HCT116 (cell line): ENCODE results near the gene KCNK1. TPM values are rescaled to one million over a fixed set of nuclear protein-coding genes. Genes with fewer than 3 reads are reported as not detected.

Experiments
- ATAC-seq: fragments of 200-7000 bp; cut with Tn5 transposase; 2 replicates; pipeline ENCODE4 v1.9.1; 2020; ENCODE audit warnings: mild to moderate bottlenecking, moderate library complexity
- BruUV-seq: library from RNA; stranded (reverse); fragments of 400-500 nt; replicated peaks from 2 replicates; lab custom pipeline; 2021; lab: Mats Ljungman, UMichigan
- CTCF ChIA-PET: fragments of 300-600 bp; sonication (Branson Sonifier 250); formaldehyde crosslinking; loops from one replicate; lab custom pipeline; 2021; ENCODE audit warnings: antibody characterized with exemption; lab: Charles Lee
- POLR2A ChIA-PET: fragments of 300-600, 350-600 bp; sonication (Branson Sonifier 250); formaldehyde crosslinking; loops from one replicate; lab custom pipeline; 2021; ENCODE audit warnings: antibody characterized with exemption; lab: Charles Lee
- RAD21 ChIA-PET, 2 experiments: fragments of 300-600 bp; sonication (Branson Sonifier 250); formaldehyde crosslinking; loops; one replicate each; lab custom pipeline; 2023; ENCODE audit warnings: low total read pairs in 2 of 2; ENCODE audit not compliant: uncharacterized antibody in 2 of 2, unreplicated experiment in 2 of 2, low non-redundant PET in 1 of 2; lab: Charles Lee
- DNase-seq: peaks from one replicate; pipeline ENCODE4 v3.0.0-alpha.2; 2010; ENCODE audit warnings: low read depth, low spot score
- H2AFZ ChIP-seq: fragments of 200-600 bp; shearing (Covaris generic), sonication (generic); 2 replicates; pipeline ENCODE4 v1.6.1; 2017; ENCODE audit warnings: low read depth, mixed run types, mixed read lengths, antibody characterized with exemption, low read length; ENCODE audit not compliant: poor library complexity, severe bottlenecking
- H3K27ac ChIP-seq: 2 replicates; pipeline ENCODE4 v1.5.1; 2012; ENCODE audit warnings: low read depth, low read length
- H3K27me3 ChIP-seq: fragments of 200-600 bp; sonication (generic); 2 replicates; pipeline ENCODE4 v1.6.1; 2016; ENCODE audit warnings: mixed run types, low read length, mixed read lengths; ENCODE audit not compliant: insufficient read depth
- H3K36me3 ChIP-seq, 2 experiments: fragments of 200-500 bp in 1 of 2; fragments of 200-600 bp in 1 of 2; sonication (Bioruptor generic) in 1 of 2; sonication (generic) in 1 of 2; 2 replicates each; pipeline versions ENCODE4 v1.5.1 to v1.6.1; 2014 to 2016; ENCODE audit warnings: low read length in 2 of 2, inconsistent platforms in 1 of 2, mixed read lengths in 1 of 2, mixed run types in 1 of 2; ENCODE audit not compliant: insufficient read depth in 2 of 2, control insufficient read depth in 1 of 2
- H3K4me1 ChIP-seq, 2 experiments: fragments of 200-600 bp in 1 of 2; sonication (generic) in 1 of 2; 2 replicates each; pipeline versions ENCODE4 v1.5.1 to v1.6.1; 2012 to 2017; ENCODE audit warnings: low read length in 2 of 2, inconsistent platforms in 1 of 2, mild to moderate bottlenecking in 1 of 2, mixed read lengths in 1 of 2, mixed run types in 1 of 2, moderate library complexity in 1 of 2; ENCODE audit not compliant: insufficient read depth in 2 of 2, control insufficient read depth in 1 of 2
- H3K4me2 ChIP-seq: fragments of 200-600 bp; sonication (generic); 2 replicates; pipeline ENCODE4 v1.6.1; 2017; ENCODE audit warnings: mixed run types, low read length, mixed read lengths
- H3K4me3 ChIP-seq, 2 experiments: fragments of 200-600 bp in 1 of 2; sonication (generic) in 1 of 2; replicated peaks in 1 of 2; 2 replicates each; pipeline ENCODE4 v1.5.1; 2011 to 2016; ENCODE audit warnings: low read length in 2 of 2, control low read depth in 1 of 2, low read depth in 1 of 2, mild to moderate bottlenecking in 1 of 2, mixed read lengths in 1 of 2, mixed run types in 1 of 2
- H3K79me2 ChIP-seq: fragments of 200-600 bp; sonication (generic); 2 replicates; pipeline ENCODE4 v1.6.1; 2017; ENCODE audit warnings: mild to moderate bottlenecking, mixed run types, low read length, moderate library complexity, mixed read lengths; ENCODE audit not compliant: insufficient read depth
- H3K9ac ChIP-seq: fragments of 200-600 bp; sonication (generic); 2 replicates; pipeline ENCODE4 v1.6.1; 2016; ENCODE audit warnings: low read length, mixed read lengths
- H3K9me2 ChIP-seq: fragments of 200-600 bp; sonication (generic), shearing (Covaris generic); 2 replicates; pipeline ENCODE4 v1.6.1; 2017; ENCODE audit warnings: mixed run types, mild to moderate bottlenecking, moderate library complexity; ENCODE audit not compliant: insufficient read depth
- H3K9me3 ChIP-seq, 2 experiments: fragments of 200-500 bp in 1 of 2; fragments of 200-600 bp in 1 of 2; sonication (Bioruptor generic) in 1 of 2; sonication (generic) in 1 of 2; 2 replicates each; pipeline ENCODE4 v1.6.1; 2014 to 2017; ENCODE audit warnings: low read length in 2 of 2, mixed read lengths in 2 of 2, inconsistent platforms in 1 of 2, low read depth in 1 of 2, mild to moderate bottlenecking in 1 of 2, mixed run types in 1 of 2, moderate library complexity in 1 of 2; ENCODE audit not compliant: control insufficient read depth in 1 of 2, insufficient read depth in 1 of 2
- H4K20me1 ChIP-seq: fragments of 200-600 bp; sonication (generic), shearing (Covaris generic); 2 replicates; pipeline ENCODE4 v1.6.1; 2017; ENCODE audit warnings: mixed run types, mild to moderate bottlenecking, moderate library complexity; ENCODE audit not compliant: insufficient read depth
- EGR1 ChIP-seq: IDR thresholded peaks from 2 replicates; pipeline ENCODE4 v1.6.1; 2012; ENCODE audit warnings: low read depth
- ELF1 ChIP-seq: IDR thresholded peaks from 2 replicates; pipeline ENCODE4 v1.6.1; 2012; ENCODE audit warnings: low read depth, borderline replicate concordance
- EZH2 ChIP-seq: fragments of 200-600 bp; sonication (generic); IDR thresholded peaks from 2 replicates; pipeline ENCODE4 v1.6.1; 2017; ENCODE audit warnings: antibody characterized with exemption, mixed run types
- EZH2phosphoT487 ChIP-seq: fragments of 200-600 bp; IDR thresholded peaks from 2 replicates; pipeline ENCODE4 v1.6.1; 2018; ENCODE audit warnings: antibody characterized with exemption, borderline replicate concordance
- POLR2A ChIP-seq: IDR thresholded peaks from 2 replicates; pipeline ENCODE4 v1.7.0; 2011; ENCODE audit warnings: borderline replicate concordance; ENCODE audit not compliant: insufficient read depth, insufficient read length; ENCODE audit errors: extremely low read depth
- POLR2AphosphoS5 ChIP-seq: IDR thresholded peaks from 2 replicates; pipeline ENCODE4 v1.6.1; 2011; ENCODE audit warnings: mild to moderate bottlenecking, low read depth, low read length, moderate library complexity
- RAD21 ChIP-seq: IDR thresholded peaks from 2 replicates; pipeline ENCODE4 v1.6.1; 2012; ENCODE audit warnings: low read depth, mild to moderate bottlenecking
- SIN3A ChIP-seq: IDR thresholded peaks from 2 replicates; pipeline ENCODE4 v1.6.1; 2012; ENCODE audit warnings: low read depth
- YY1 ChIP-seq: IDR thresholded peaks from 2 replicates; pipeline ENCODE4 v1.6.1; 2011; ENCODE audit warnings: low read length, low read depth, moderate library complexity, mild to moderate bottlenecking; ENCODE audit not compliant: insufficient replicate concordance; ENCODE audit errors: extremely low read depth
- ZFX ChIP-seq: fragments of 450-650 bp; IDR thresholded peaks from 2 replicates; pipeline ENCODE4 v1.6.1; 2017
- ZNF274 ChIP-seq: fragments of 200-500 bp; sonication (Bioruptor generic); IDR thresholded peaks from 2 replicates; pipeline ENCODE4 v1.6.1; 2014; ENCODE audit warnings: mild to moderate bottlenecking, low read depth, low read length, inconsistent platforms
- intact Hi-C: fragments of 100-400 bp; cut with micrococcal nuclease; formaldehyde crosslinking; loops from 2 replicates; pipeline ENCODE4 v1.10.0; 2022
- total RNA-seq: library from RNA; stranded (reverse); gene quantifications from one replicate; pipeline ENCODE4 v1.2.1, GENCODE V29; 2021; ENCODE audit not compliant: unreplicated experiment
- TF ChIP-seq, protein P1 (sequence below), 3 experiments: fragments of 200-600 bp in 1 of 3; sonication (generic) in 1 of 3; IDR thresholded peaks in 2 of 3; conservative IDR thresholded peaks in 1 of 3; 2 replicates each; pipeline ENCODE4 v1.5.1; 2012 to 2017; ENCODE audit warnings: low read depth in 2 of 3, low read length in 2 of 3, antibody characterized with exemption in 1 of 3, borderline replicate concordance in 1 of 3, control low read depth in 1 of 3, mild to moderate bottlenecking in 1 of 3, mixed read lengths in 1 of 3, mixed run types in 1 of 3, moderate library complexity in 1 of 3; ENCODE audit not compliant: insufficient read depth in 1 of 3
- TF ChIP-seq, protein P2 (sequence below): IDR thresholded peaks from 2 replicates; pipeline ENCODE4 v1.6.1; 2012; ENCODE audit warnings: low read depth
- TF ChIP-seq, protein P3 (sequence below): IDR thresholded peaks from 2 replicates; pipeline ENCODE4 v1.6.1; 2011; ENCODE audit warnings: mild to moderate bottlenecking, low read length, moderate library complexity; ENCODE audit not compliant: insufficient replicate concordance; ENCODE audit errors: extremely low read depth

The KCNK1 gene
- total RNA-seq, 1 experiment from 2014 or later = 28.4 TPM

- no peaks in the 10 kb centered on the region for H3K36me3 ChIP-seq
- H3K9me3 ChIP-seq = no peaks in the 10 kb centered on the region
- H4K20me1 ChIP-seq = no peaks in the 10 kb centered on the region
- H3K4me1 ChIP-seq = no peaks in the 10 kb centered on the region; a peak in 1 of 4 replicates
- H3K9ac ChIP-seq = no peak overlapping the region
- DNase-seq (no peak), ATAC-seq (no peak)
- TF ChIP-seq EGR1 = no peak
- TF ChIP-seq, protein P1, sequence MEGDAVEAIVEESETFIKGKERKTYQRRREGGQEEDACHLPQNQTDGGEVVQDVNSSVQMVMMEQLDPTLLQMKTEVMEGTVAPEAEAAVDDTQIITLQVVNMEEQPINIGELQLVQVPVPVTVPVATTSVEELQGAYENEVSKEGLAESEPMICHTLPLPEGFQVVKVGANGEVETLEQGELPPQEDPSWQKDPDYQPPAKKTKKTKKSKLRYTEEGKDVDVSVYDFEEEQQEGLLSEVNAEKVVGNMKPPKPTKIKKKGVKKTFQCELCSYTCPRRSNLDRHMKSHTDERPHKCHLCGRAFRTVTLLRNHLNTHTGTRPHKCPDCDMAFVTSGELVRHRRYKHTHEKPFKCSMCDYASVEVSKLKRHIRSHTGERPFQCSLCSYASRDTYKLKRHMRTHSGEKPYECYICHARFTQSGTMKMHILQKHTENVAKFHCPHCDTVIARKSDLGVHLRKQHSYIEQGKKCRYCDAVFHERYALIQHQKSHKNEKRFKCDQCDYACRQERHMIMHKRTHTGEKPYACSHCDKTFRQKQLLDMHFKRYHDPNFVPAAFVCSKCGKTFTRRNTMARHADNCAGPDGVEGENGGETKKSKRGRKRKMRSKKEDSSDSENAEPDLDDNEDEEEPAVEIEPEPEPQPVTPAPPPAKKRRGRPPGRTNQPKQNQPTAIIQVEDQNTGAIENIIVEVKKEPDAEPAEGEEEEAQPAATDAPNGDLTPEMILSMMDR (IDR thresholded peaks at IDR 0.05 in 2 of 3, conservative IDR thresholded peaks at IDR 0.05 in 1 of 3; ENCODE audit: borderline replicate concordance in 1 of 3, insufficient read depth in 1 of 3, low read depth in 2 of 3, low read length in 2 of 3) = no peak
- no peak for TF ChIP-seq POLR2A
- TF ChIP-seq, protein P2, sequence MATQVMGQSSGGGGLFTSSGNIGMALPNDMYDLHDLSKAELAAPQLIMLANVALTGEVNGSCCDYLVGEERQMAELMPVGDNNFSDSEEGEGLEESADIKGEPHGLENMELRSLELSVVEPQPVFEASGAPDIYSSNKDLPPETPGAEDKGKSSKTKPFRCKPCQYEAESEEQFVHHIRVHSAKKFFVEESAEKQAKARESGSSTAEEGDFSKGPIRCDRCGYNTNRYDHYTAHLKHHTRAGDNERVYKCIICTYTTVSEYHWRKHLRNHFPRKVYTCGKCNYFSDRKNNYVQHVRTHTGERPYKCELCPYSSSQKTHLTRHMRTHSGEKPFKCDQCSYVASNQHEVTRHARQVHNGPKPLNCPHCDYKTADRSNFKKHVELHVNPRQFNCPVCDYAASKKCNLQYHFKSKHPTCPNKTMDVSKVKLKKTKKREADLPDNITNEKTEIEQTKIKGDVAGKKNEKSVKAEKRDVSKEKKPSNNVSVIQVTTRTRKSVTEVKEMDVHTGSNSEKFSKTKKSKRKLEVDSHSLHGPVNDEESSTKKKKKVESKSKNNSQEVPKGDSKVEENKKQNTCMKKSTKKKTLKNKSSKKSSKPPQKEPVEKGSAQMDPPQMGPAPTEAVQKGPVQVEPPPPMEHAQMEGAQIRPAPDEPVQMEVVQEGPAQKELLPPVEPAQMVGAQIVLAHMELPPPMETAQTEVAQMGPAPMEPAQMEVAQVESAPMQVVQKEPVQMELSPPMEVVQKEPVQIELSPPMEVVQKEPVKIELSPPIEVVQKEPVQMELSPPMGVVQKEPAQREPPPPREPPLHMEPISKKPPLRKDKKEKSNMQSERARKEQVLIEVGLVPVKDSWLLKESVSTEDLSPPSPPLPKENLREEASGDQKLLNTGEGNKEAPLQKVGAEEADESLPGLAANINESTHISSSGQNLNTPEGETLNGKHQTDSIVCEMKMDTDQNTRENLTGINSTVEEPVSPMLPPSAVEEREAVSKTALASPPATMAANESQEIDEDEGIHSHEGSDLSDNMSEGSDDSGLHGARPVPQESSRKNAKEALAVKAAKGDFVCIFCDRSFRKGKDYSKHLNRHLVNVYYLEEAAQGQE = no peak
- no peak for TF ChIP-seq EZH2phosphoT487
- TF ChIP-seq ZNF274 = no peak
- TF ChIP-seq RAD21 = no peak
- TF ChIP-seq EZH2 = no peak
- no peak for TF ChIP-seq POLR2AphosphoS5
- no peak for TF ChIP-seq SIN3A
- TF ChIP-seq ELF1 = no peak
- no peak for TF ChIP-seq YY1
- TF ChIP-seq ZFX = no peak
- TF ChIP-seq, protein P3, sequence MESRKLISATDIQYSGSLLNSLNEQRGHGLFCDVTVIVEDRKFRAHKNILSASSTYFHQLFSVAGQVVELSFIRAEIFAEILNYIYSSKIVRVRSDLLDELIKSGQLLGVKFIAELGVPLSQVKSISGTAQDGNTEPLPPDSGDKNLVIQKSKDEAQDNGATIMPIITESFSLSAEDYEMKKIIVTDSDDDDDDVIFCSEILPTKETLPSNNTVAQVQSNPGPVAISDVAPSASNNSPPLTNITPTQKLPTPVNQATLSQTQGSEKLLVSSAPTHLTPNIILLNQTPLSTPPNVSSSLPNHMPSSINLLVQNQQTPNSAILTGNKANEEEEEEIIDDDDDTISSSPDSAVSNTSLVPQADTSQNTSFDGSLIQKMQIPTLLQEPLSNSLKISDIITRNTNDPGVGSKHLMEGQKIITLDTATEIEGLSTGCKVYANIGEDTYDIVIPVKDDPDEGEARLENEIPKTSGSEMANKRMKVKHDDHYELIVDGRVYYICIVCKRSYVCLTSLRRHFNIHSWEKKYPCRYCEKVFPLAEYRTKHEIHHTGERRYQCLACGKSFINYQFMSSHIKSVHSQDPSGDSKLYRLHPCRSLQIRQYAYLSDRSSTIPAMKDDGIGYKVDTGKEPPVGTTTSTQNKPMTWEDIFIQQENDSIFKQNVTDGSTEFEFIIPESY = no peak
- POLR2A ChIA-PET = no interaction called here
- RAD21 ChIA-PET = no interaction called here
- BruUV-seq = no TSS peak
- peaks cover 65% of the 10 kb centered on the region for H3K79me2 ChIP-seq
- CTCF ChIA-PET = no interaction called here
- intact Hi-C loops = no loop called here
- no peaks in the 10 kb centered on the region for H3K9me2 ChIP-seq
- no peak overlapping the region for H3K27ac ChIP-seq
- no peak overlapping the region for H2AFZ ChIP-seq
- no peaks in the 10 kb centered on the region for H3K27me3 ChIP-seq
- H3K4me2 ChIP-seq = no peak overlapping the region
- H3K4me3 ChIP-seq = no peak overlapping the region
These were observed 10.4 kb downstream of the KCNK1 start for GRCh38 chr1:233624289-233624688.
